Caco-2 (cell line): ENCODE data around the gene GRID1. TPM values are rescaled to one million over a fixed set of nuclear protein-coding genes. Genes with fewer than 3 reads are reported as not detected.
A peak's percentile ranks its signal among the peaks of the same experiment; 100 is the strongest.

ENCODE experiments used
- BruUV-seq: library from RNA; stranded (reverse); fragments of 400-500 nt; replicated peaks from 2 replicates; lab custom pipeline; 2021; lab: Mats Ljungman, UMichigan
- CTCF ChIA-PET: fragments of 300-600 bp; sonication (Branson Sonifier 250); formaldehyde crosslinking; loops from one replicate; lab custom pipeline; 2022; ENCODE audit warnings: antibody characterized with exemption; lab: Charles Lee
- POLR2A ChIA-PET: fragments of 300-600 bp; sonication (Branson Sonifier 250); formaldehyde crosslinking; loops from one replicate; lab custom pipeline; 2022; ENCODE audit warnings: antibody characterized with exemption; lab: Charles Lee
- DNase-seq, 2 experiments: peaks; one replicate each; pipeline versions ENCODE4 v3.0.0 to v3.0.0-alpha.2; 2020 to 2022
- H3K27me3 ChIP-seq: replicated peaks from 2 replicates; pipeline ENCODE4 v1.6.0; 2011; ENCODE audit warnings: low read length; ENCODE audit not compliant: control insufficient read depth, insufficient read depth
- H3K36me3 ChIP-seq: 2 replicates; pipeline ENCODE4 v1.5.1; 2011; ENCODE audit warnings: low read length; ENCODE audit not compliant: control insufficient read depth, insufficient read depth
- H3K4me1 ChIP-seq: fragments of 250-450 bp; sonication (Bioruptor Pico); 2 replicates; pipeline ENCODE4 v1.5.1; 2020; ENCODE audit warnings: mild to moderate bottlenecking
- H3K4me3 ChIP-seq: 2 replicates; pipeline ENCODE4 v1.5.1; 2011; ENCODE audit warnings: low read depth, mild to moderate bottlenecking, control low read depth, low read length
- H3K9me3 ChIP-seq: fragments of 250-450 bp; sonication (Bioruptor Pico); 2 replicates; pipeline ENCODE4 v1.5.1; 2020; ENCODE audit warnings: mild to moderate bottlenecking, moderate library complexity
- H3K27ac Mint-ChIP-seq: one replicate; pipeline ENCODE4 v1.8.0; 2022; ENCODE audit warnings: mixed read lengths; ENCODE audit not compliant: unreplicated experiment
- H3K27me3 Mint-ChIP-seq: one replicate; pipeline ENCODE4 v1.8.0; 2022; ENCODE audit warnings: mixed read lengths; ENCODE audit not compliant: insufficient read depth, unreplicated experiment
- H3K36me3 Mint-ChIP-seq: one replicate; pipeline ENCODE4 v1.8.0; 2022; ENCODE audit warnings: mild to moderate bottlenecking, mixed read lengths; ENCODE audit not compliant: insufficient read depth, unreplicated experiment
- H3K4me1 Mint-ChIP-seq: one replicate; pipeline ENCODE4 v1.8.0; 2022; ENCODE audit warnings: low read depth, mixed read lengths; ENCODE audit not compliant: unreplicated experiment
- H3K4me3 Mint-ChIP-seq: one replicate; pipeline ENCODE4 v1.8.0; 2022; ENCODE audit warnings: mild to moderate bottlenecking, moderate library complexity, mixed read lengths; ENCODE audit not compliant: unreplicated experiment
- H3K9me3 Mint-ChIP-seq: one replicate; pipeline ENCODE4 v1.8.0; 2022; ENCODE audit warnings: mixed read lengths; ENCODE audit not compliant: unreplicated experiment
- intact Hi-C: fragments of 100-400 bp; cut with micrococcal nuclease; formaldehyde crosslinking; loops from one replicate; pipeline ENCODE4 v1.10.0; 2022; ENCODE audit not compliant: unreplicated experiment
- total RNA-seq: library from RNA; stranded (reverse); gene quantifications from 2 replicates; pipeline ENCODE4 v1.2.3, GENCODE V29; 2022
- TF ChIP-seq, protein P1 (sequence below), 2 experiments: fragments of 200-600 bp in 1 of 2; IDR thresholded peaks; 1 replicate in 1 of 2; 2 replicates in 1 of 2; pipeline versions ENCODE4 v1.5.1 to v1.8.0; 2011 to 2022; ENCODE audit warnings: antibody characterized with exemption in 1 of 2, control low read depth in 1 of 2, inconsistent platforms in 1 of 2, low read depth in 1 of 2, low read length in 1 of 2, mild to moderate bottlenecking in 1 of 2, moderate library complexity in 1 of 2; ENCODE audit not compliant: insufficient read depth in 1 of 2, severe bottlenecking in 1 of 2, unreplicated experiment in 1 of 2

GRID1 gene
- total RNA-seq, 1 experiment from 2014 or later = 8.0 TPM

DNA sequence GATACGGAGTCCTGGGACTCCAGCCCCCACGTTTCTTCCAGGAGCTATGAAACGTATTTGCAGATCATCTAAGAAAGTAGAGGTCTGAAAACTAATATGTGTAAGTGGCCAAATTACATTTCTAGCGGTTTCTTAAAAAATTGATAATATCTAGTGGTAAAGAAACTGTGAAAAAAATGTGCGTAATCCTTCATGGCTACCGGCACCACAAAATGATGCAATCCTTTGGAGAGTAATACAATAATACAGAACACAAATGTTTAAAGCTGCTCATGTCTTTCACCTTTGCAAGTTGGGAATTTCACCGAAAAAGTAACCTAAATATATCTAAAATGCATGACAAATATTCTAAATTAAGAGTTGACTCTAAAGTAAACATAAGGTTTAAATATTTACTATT, 742.1 kb downstream of the GRID1 start:
- Histone ChIP-seq H3K9me3 (no peaks in the 10 kb centered on the region), H3K27me3 (no peaks in the 10 kb centered on the region), H3K4me1 (peaks cover 32% of the 10 kb centered on the region), H3K4me3 (no peak overlapping the region), H3K36me3 (no peaks in the 10 kb centered on the region)
- no peaks in the 10 kb centered on the region for H3K36me3 Mint-ChIP-seq
- H3K27ac Mint-ChIP-seq = no peak overlapping the region
- no peaks in the 10 kb centered on the region for H3K27me3 Mint-ChIP-seq
- H3K4me1 Mint-ChIP-seq = peaks cover 28% of the 10 kb centered on the region
- CTCF ChIA-PET = no interaction called here
- intact Hi-C loops = loop anchor here (5.0 kb wide), 1 partner anchor 63 kb away; no protein-coding TSS in a partner anchor
- DNase-seq = no peak
- TF ChIP-seq, protein P1, sequence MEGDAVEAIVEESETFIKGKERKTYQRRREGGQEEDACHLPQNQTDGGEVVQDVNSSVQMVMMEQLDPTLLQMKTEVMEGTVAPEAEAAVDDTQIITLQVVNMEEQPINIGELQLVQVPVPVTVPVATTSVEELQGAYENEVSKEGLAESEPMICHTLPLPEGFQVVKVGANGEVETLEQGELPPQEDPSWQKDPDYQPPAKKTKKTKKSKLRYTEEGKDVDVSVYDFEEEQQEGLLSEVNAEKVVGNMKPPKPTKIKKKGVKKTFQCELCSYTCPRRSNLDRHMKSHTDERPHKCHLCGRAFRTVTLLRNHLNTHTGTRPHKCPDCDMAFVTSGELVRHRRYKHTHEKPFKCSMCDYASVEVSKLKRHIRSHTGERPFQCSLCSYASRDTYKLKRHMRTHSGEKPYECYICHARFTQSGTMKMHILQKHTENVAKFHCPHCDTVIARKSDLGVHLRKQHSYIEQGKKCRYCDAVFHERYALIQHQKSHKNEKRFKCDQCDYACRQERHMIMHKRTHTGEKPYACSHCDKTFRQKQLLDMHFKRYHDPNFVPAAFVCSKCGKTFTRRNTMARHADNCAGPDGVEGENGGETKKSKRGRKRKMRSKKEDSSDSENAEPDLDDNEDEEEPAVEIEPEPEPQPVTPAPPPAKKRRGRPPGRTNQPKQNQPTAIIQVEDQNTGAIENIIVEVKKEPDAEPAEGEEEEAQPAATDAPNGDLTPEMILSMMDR (IDR thresholded peaks at IDR 0.05; ENCODE audit: insufficient read depth in 1 of 2, low read depth in 1 of 2, low read length in 1 of 2, severe bottlenecking in 1 of 2, unreplicated experiment in 1 of 2) = no peak
- POLR2A ChIA-PET = no interaction called here
- no peaks in the 10 kb centered on the region for H3K9me3 Mint-ChIP-seq
- BruUV-seq = no TSS peak
- H3K4me3 Mint-ChIP-seq = no peak overlapping the region

DNA sequence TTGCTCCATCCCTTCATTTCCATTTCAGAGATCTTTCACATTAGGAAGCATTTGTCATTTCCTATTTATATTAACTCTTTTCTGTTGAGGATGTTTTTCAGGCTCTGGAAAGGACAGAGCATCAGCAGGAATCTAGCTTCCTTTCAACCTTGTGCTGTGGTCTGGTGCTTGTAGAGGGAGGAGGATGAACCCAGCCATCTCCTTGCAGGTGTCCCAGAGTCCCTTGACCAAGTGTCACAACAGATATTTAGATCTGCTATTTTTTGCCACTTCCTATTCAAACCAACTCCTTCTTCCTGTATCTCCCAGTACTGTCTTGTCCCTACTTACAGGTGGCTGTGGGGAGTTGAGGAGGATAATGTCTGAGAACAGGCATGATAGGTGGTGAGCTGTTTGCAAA, 742.8 kb downstream of the GRID1 start:
- Histone ChIP-seq H3K36me3 (no peaks in the 10 kb centered on the region), H3K27me3 (no peaks in the 10 kb centered on the region), H3K9me3 (no peaks in the 10 kb centered on the region), H3K4me1 (peaks cover 32% of the 10 kb centered on the region), H3K4me3 (no peak overlapping the region)
- Mint-ChIP-seq H3K4me3 (no peak overlapping the region), H3K4me1 (peaks cover 28% of the 10 kb centered on the region), H3K27ac (peak overlapping the region; percentile 19), H3K36me3 (no peaks in the 10 kb centered on the region), H3K27me3 (no peaks in the 10 kb centered on the region), H3K9me3 (no peaks in the 10 kb centered on the region)
- CTCF ChIA-PET = no interaction called here
- no peak for DNase-seq
- BruUV-seq = no TSS peak
- intact Hi-C loops = loop anchor here (5.0 kb wide), 1 partner anchor 64 kb away; no protein-coding TSS in a partner anchor
- POLR2A ChIA-PET = no interaction called here
- TF ChIP-seq, protein P1 (IDR thresholded peaks at IDR 0.05; ENCODE audit: insufficient read depth in 1 of 2, low read depth in 1 of 2, low read length in 1 of 2, severe bottlenecking in 1 of 2, unreplicated experiment in 1 of 2) = no peak

DNA sequence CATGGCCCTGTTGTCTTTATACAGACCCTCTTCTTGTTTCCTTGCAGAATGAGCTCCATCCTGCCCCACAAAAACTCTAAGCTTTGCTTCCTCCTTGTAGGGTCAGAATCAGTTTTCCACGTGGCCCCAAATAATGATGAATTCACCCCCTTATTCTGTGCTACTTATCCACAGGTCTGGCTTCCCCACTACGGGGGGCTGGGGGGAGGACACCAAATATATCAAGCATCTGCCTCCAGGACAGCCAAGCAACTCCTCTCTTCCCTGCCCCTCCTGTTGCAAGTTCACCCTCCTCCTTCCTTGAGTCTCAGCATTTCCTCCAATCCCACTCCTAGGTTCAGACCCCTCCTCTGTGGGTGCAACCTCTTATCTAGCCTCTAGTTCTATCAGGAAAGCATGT, 743.3 kb downstream of the GRID1 start:
- Mint-ChIP-seq H3K36me3 (no peaks in the 10 kb centered on the region), H3K27me3 (no peaks in the 10 kb centered on the region), H3K4me1 (peaks cover 28% of the 10 kb centered on the region), H3K4me3 (no peak overlapping the region), H3K9me3 (no peaks in the 10 kb centered on the region), H3K27ac (peak overlapping the region; percentile 19)
- H3K4me3 ChIP-seq = no peak overlapping the region
- ChIA-PET CTCF (no interaction called here), POLR2A (no interaction called here)
- H3K27me3 ChIP-seq = no peaks in the 10 kb centered on the region
- no peak for DNase-seq
- intact Hi-C loops = loop anchor here (5.0 kb wide), 1 partner anchor 64 kb away; no protein-coding TSS in a partner anchor
- no peaks in the 10 kb centered on the region for H3K36me3 ChIP-seq
- TF ChIP-seq, protein P1 (IDR thresholded peaks at IDR 0.05; ENCODE audit: insufficient read depth in 1 of 2, low read depth in 1 of 2, low read length in 1 of 2, severe bottlenecking in 1 of 2, unreplicated experiment in 1 of 2) = no peak
- peaks cover 32% of the 10 kb centered on the region for H3K4me1 ChIP-seq
- H3K9me3 ChIP-seq = no peaks in the 10 kb centered on the region
- no TSS peak for BruUV-seq
